Kidney epithelial cell (primary cell): ENCODE results near the gene INTS3. TPM values are rescaled to one million over a fixed set of nuclear protein-coding genes. Genes with fewer than 3 reads are reported as not detected.
A peak's percentile ranks its signal among the peaks of the same experiment; 100 is the strongest.

ENCODE experiments used
- DNase-seq: peaks from one replicate; pipeline ENCODE4 v3.0.0-alpha.2; 2010; ENCODE audit warnings: low read depth
- H3K27me3 ChIP-seq: 2 replicates; pipeline ENCODE4 v1.6.0; 2011; ENCODE audit warnings: low read length; ENCODE audit not compliant: control insufficient read depth, insufficient read depth
- H3K36me3 ChIP-seq: 2 replicates; pipeline ENCODE4 v1.5.1; 2011; ENCODE audit warnings: low read length; ENCODE audit not compliant: control insufficient read depth, insufficient read depth
- H3K4me3 ChIP-seq: 2 replicates; pipeline ENCODE4 v1.5.1; 2011; ENCODE audit warnings: low read depth, mild to moderate bottlenecking, control low read depth, low read length
- total RNA-seq: library from RNA; depleted of rRNA; stranded (reverse); fragments of >200 nt; gene quantifications from 2 replicates; pipeline ENCODE4 v1.2.3, GENCODE V29; 2015
- TF ChIP-seq, protein P1 (sequence below): IDR thresholded peaks from 2 replicates; pipeline ENCODE4 v1.5.1; 2011; ENCODE audit warnings: mild to moderate bottlenecking, moderate library complexity, low read length, control low read depth, inconsistent platforms; ENCODE audit not compliant: insufficient read depth, poor library complexity, severe bottlenecking

Gene INTS3
- total RNA-seq, 1 donor from 2014 or later = 33.8 TPM

DNA sequence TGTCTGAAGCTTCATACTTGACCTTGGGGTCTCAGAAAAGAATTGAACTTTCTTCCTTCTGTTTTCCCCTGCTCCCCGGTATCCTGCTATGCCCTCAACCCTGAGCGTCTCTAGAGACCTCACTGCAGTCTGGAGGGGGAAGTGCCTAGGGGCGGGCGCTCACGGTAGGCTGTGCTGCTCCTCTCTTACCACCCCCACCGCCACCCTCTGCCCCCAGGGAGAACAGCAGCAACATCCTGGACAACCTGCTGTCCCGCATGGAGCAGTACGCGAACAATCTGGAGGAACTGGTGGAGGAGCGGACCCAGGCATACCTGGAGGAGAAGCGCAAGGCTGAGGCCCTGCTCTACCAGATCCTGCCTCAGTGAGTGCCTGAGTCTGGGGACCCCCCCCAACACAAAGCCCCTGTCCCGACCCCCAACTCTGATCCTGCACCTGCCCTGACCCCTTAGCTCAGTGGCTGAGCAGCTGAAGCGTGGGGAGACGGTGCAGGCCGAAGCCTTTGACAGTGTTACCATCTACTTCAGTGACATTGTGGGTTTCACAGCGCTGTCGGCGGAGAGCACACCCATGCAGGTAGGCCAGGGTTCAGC is 39.0 kb upstream of the INTS3 start:
- TF ChIP-seq, protein P1, sequence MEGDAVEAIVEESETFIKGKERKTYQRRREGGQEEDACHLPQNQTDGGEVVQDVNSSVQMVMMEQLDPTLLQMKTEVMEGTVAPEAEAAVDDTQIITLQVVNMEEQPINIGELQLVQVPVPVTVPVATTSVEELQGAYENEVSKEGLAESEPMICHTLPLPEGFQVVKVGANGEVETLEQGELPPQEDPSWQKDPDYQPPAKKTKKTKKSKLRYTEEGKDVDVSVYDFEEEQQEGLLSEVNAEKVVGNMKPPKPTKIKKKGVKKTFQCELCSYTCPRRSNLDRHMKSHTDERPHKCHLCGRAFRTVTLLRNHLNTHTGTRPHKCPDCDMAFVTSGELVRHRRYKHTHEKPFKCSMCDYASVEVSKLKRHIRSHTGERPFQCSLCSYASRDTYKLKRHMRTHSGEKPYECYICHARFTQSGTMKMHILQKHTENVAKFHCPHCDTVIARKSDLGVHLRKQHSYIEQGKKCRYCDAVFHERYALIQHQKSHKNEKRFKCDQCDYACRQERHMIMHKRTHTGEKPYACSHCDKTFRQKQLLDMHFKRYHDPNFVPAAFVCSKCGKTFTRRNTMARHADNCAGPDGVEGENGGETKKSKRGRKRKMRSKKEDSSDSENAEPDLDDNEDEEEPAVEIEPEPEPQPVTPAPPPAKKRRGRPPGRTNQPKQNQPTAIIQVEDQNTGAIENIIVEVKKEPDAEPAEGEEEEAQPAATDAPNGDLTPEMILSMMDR = no peak
- H3K36me3 ChIP-seq = no peaks in the 10 kb centered on the region
- no peak for DNase-seq
- no peak overlapping the region for H3K4me3 ChIP-seq
- H3K27me3 ChIP-seq = peaks cover 8% of the 10 kb centered on the region

DNA sequence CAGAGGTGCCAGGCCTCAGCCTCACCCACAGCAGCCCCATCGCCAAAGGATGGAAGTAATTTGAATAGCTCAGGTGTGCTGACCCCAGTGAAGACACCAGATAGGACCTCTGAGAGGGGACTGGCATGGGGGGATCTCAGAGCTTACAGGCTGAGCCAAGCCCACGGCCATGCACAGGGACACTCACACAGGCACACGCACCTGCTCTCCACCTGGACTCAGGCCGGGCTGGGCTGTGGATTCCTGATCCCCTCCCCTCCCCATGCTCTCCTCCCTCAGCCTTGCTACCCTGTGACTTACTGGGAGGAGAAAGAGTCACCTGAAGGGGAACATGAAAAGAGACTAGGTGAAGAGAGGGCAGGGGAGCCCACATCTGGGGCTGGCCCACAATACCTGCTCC is 34.4 kb upstream of the INTS3 start:
- TF ChIP-seq, protein P1 = no peak
- H3K4me3 ChIP-seq = no peak overlapping the region
- no peak for DNase-seq
- peaks cover 8% of the 10 kb centered on the region for H3K27me3 ChIP-seq
- H3K36me3 ChIP-seq = no peaks in the 10 kb centered on the region

DNA sequence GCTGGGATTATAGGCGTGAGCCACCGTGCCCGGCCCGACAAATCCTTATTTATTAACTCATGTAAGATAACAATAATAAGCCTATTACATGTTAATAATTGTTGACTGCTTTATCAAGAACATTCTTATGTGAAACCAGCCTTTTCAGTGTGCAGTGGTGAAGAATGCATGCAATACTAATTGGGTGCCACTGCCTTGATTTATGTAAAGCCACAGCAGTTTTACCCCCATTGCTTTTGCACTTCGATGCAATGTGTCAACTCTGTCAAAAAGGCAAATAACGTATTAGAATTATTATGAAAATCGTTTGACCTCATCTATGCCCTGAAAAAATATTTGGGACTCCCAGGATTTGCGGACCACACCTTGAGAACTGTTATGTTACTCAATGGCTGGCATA is 31.1 kb upstream of the INTS3 start:
- H3K36me3 ChIP-seq = no peaks in the 10 kb centered on the region
- no peak for DNase-seq
- TF ChIP-seq, protein P1 = no peak
- no peak overlapping the region for H3K4me3 ChIP-seq
- peaks cover 4% of the 10 kb centered on the region for H3K27me3 ChIP-seq

DNA sequence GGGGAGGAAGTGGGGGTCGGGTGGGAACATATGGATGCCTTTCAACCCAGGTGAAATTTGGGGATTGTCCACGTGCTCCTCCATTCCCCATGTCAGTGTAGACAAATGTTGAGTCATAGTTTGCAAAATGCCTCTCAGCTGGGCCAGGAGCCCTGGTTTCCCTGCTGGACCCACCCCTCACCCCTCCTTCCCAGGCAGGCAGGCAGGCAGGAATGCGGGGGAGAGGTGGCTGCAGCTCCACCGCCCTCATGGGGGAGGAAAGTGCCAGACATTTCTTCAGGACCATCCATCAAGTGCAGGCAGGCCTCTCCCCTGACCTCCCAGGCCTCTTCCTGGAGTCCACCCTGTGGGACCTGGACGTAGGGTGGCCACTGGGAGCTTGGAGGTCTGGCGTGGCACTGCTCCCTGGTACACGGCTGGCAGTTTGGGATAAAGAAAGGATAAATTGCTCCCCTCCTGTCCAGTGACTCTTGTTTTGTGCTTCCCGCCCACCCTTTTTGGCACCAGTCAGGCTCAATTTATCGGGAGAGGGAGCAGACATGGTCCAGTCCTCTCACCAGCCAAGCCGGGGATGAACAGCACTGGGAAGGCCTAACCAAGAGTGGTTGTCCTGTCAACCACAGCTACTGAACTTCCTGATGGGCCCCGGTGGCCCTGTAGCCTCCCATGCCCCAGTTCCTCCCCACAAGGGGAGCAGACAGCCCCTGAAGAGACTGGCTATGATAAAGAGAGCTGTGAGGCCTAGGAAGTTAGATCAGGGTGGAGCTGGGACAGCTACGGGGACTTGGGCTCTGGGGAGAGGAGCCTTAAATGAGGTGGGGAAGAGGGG is 30.4 kb upstream of the INTS3 start:
- Histone ChIP-seq H3K36me3 (no peaks in the 10 kb centered on the region), H3K27me3 (peaks cover 4% of the 10 kb centered on the region), H3K4me3 (no peak overlapping the region)
- peak; percentile 79 for DNase-seq
- TF ChIP-seq, protein P1 = no peak

DNA sequence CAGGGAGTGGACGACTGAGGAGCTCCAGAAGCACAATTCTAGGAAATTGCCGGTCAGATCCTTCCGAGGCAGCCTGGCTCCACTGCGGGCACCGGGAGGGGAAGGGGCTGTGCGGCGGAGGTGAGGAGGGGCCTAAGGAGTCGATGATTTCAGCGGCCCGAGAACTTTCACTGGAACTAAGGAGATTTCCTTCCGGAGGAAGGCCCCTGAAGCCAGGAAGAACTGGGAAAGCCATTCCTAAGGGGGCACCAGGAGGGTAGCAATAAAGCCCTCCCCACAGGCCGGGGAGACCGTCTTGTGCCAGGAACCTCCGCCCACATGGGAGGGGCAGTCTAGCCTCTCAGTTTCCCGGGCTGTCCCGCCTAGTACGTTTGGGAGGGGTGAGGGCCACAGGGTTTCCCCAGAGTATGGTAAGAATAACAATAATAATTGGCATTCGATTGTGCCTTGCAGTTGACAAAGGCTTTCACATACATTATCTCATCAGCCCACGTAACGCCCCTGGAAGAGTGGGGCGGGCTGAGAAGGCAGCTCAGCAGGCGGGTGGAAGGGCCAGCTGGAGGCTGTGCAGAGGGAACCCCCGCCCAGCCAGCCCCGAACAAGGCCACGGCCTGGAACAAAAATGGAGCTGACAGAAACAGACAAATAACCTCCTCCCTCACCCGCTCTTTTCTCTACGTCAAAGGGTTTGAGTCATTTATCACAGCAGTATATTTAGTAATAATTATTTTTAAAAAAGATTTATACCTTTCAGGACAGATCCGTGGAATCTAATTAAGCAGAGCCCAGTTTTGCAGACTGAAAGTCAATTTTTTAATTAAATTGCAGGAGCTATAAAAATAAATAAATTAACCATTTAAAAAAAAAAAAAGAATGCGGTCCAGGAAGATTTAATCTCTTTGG is 29.6 kb upstream of the INTS3 start:
- peaks cover 4% of the 10 kb centered on the region for H3K27me3 ChIP-seq
- no peaks in the 10 kb centered on the region for H3K36me3 ChIP-seq
- H3K4me3 ChIP-seq = no peak overlapping the region
- no peak for DNase-seq
- TF ChIP-seq, protein P1 = no peak
